ENCODE results near the gene ADD2.

GRCh38 chr2:70709275-70710037, 58.5 kb downstream of the ADD2 start:
- TF ChIP-seq CTCF (IDR thresholded peaks at IDR 0.05; ENCODE audit: low read depth, low read length, missing input control): no peak
- no peak for TF ChIP-seq REST (IDR thresholded peaks at IDR 0.05)
- TF ChIP-seq YY1 (IDR thresholded peaks at IDR 0.05): no peak
- no peak for TF ChIP-seq JUND (IDR thresholded peaks at IDR 0.05)
- TF ChIP-seq ATF3 (IDR thresholded peaks at IDR 0.05): no peak
- TF ChIP-seq SP1 (IDR thresholded peaks at IDR 0.05): no peak
- TF ChIP-seq GABPA (IDR thresholded peaks at IDR 0.05 in 1 of 2, conservative IDR thresholded peaks at IDR 0.05 in 1 of 2): no peak
- TF ChIP-seq TAF1 (conservative IDR thresholded peaks at IDR 0.05): no peak
- TF ChIP-seq MAX (IDR thresholded peaks at IDR 0.05): no peak
- no peak for TF ChIP-seq RAD21 (IDR thresholded peaks at IDR 0.05)
- no peak for TF ChIP-seq ZBTB33 (IDR thresholded peaks at IDR 0.05)
- no peak for TF ChIP-seq HNF4A (conservative IDR thresholded peaks at IDR 0.05)
- TF ChIP-seq EGR1 (IDR thresholded peaks at IDR 0.05; ENCODE audit: low read depth in 2 of 2): no peak
- TF ChIP-seq NR2F2 (IDR thresholded peaks at IDR 0.05): no peak

Measured in liver (tissue), 3 donors.